Measurements from ENCODE around the gene HNRNPUL2. TPM values are rescaled to one million over a fixed set of nuclear protein-coding genes. Genes with fewer than 3 reads are reported as not detected.

Gene HNRNPUL2
- total RNA-seq, result 9.2 and 16.2 TPM in 2 replicates

DNA sequence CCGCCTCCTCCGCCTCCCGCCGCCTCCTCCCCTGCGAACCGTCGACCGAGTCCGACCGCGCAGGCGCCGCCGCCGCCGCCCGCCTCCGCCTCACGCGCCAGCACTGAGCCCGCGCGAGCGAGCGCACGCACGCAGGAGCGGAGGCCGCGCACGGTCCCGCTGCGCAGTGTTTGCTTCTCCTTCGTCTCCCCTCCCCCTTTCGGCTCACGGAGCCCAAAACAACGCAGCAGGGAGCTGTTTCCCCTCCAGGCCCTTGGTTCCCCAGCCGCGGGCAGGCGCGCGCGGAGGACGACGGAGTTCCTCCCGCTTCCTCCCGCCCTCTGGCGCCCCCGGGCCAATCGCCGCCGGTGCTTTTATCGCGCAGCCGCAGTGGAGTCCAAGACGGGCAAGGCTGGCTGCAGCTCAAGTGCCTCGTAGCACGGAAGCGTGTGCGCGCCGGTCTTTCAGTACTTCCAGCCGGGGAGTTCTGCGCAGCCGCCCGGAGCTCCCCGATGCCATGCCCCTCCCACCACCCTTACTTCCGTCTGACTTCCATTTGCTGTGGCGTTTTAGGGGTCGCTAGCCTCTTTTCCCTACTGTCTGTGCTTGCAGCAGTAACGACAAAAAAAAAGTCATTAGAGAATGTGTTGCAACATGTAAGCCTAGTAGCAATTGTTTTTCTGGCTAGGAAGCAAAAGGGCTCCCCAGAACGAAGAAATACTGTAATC lies at the start of gene HNRNPUL2:
TSS of gene HNRNPUL2 (minus strand) at position 293 of the 707 bp plus-strand sequence. CDS start 301 bp downstream, outside the sequence.

DNA sequence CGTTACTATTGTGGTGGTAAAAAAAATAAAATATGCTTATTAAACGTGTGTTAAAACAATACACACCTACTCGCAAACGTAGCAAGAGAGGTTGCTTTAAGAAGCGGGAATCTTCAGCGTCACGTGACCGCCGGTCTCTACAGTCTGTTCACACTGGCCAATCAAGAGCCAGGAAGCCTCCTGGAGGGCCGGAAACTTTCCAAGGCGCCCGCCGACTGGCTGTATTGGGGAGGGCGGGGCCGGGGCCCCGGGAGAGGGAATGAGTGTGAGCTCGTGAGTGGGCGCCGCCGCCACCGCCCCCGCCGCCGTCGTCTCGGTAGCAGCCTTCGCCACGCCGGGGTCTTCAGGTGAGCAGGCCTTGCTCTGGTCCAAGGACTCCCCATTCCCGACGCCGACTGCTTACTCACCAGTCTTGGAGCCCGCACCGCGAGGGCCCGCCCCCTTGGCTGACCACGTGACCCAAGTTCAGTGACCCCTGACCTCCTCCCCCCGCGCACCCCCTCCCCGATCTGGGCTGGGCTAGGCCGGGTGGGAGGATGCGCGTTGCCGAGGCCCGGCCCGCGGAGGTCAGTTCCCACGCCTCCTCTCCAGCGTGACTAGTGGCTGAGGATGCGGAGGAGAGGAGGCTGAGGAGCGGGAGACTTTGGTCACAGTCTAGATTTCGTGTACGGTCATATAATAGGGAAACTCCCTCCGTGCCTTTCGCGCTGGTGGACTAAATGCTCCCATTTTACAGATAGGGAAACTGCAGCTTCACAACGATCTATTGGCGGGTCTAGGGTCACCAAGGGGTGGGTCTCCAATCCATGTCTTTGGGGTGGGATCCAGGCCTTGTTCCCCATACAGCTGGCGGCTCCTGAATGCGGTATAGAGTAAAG lies 44.1 kb upstream of the HNRNPUL2 start, which contains the start of gene TAF6L:
TSS of gene TAF6L (plus strand) at position 253 of the 878 bp plus-strand sequence. CDS start 4,388 bp downstream, outside the sequence.

DNA sequence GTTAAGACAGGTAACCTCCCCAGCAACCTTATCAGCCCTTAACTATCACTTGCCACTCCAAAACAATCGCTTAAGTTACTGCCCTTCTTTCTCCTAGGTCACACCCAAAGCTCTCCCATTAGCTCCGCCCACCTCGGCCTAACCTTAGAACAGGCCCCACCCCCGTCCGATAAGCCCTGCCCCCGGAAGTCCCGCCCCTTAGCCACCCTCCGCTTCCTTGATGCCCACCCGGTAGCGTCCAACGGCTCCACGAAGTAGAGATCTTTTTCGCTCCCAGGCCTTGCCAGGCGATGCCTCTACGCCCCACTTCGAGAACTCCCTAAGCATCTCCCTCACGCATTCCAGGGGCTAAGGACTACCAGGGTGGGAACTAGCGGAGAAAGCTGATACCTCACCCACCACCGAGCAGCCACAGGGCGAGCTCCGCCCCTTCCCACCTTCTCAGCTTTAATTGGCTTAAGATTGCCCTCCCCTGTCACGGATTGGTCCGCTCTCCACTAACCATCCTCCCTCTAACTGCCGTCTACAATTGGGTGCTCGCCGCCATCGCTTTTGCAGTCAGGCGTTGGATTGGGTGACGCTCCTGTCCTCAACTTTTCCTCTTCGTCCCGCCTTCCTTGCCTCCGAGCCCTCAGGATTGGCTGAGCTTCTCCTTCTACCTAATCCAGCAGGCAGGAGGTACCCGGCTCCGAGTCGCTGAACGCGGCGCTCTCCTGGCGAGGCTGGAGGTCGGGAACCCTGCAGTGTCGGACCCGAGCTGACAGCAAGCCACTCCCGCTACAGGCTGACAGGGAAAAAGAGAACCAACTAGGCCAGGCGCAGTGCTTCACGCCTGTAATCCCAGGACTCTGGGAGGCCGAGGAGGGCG lies 26.7 kb upstream of the HNRNPUL2 start, which contains the start of gene ZBTB3:
TSS of gene ZBTB3 (minus strand) at position 425 of the 868 bp plus-strand sequence. CDS start 496 bp downstream, outside the sequence.

DNA sequence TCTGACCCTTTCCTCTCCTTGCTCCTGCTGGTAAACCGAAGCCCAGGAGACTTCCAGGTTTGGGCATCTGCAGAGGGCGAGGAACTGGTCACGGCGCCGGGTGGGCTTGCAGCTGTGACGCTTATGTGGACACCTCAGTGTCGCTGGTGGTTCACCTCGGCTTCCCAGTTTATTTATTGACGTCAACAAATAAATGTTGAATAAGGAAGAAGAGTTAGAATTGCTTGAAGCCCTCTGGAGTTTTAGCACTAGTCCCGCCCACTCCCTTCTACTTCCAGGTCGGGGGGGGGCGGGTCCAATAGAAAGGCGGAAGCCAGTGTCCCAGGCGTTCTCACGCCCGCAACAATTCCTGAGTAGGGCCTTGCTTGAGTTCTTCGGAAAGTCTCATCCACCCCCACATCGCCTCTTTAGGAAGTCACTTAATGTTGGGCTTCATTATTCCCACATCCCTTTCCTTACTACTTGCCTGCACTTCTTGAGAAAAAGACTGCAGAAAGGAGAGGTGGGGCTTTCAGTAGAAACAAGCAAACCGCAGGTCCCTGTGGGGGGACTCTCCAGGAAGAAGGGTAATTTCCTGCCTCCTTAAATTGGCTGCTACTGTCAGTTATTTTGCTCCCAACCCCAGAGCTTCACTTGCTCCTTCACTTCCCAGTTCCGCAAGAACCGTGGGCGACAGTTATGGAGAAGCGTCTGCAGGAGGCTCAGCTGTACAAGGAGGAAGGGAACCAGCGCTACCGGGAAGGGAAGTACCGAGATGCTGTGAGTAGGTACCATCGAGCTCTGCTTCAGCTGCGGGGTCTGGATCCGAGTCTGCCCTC lies 1.1 kb upstream of the HNRNPUL2 start, which contains the start of gene TTC9C:
TSS of gene TTC9C (plus strand) at position 316 of the 818 bp plus-strand sequence. CDS start at position 679, 363 bp downstream.

DNA sequence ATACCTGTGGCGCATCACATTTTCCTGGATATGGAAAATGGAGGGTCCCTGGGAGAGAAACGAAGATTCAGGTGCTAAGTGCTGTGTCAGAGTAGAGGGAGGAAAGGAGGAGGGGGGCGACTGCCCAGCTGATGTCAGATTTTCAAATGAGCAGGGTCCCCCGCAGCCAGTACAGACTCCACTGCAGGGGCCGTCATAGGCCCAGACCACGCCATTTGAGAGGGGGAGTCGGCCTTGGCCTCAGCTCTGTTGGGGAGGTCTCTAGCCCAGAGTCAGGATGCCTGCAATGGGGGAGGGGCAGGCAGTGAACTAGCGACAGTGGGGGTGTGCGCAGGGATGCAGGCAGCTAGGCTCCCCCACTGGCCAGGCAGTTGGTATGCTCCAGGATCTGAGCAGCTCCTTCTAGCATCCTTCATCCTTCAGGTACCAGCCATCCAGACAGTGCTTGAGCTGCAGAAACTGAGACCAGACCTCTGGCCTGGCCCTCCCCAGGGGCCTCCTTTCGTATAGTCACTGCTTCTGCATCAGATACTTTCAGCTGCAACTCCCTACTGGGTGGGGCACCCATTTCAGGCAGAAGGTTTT lies 19.9 kb downstream of the HNRNPUL2 start, which contains the start of the genes BSCL2 and GNG3:
TSS of gene BSCL2 (minus strand) at position 148 of the 585 bp plus-strand sequence. CDS start 229 bp downstream, outside the sequence.
TSS of gene GNG3 (plus strand) at position 400 of the 585 bp plus-strand sequence. CDS start 620 bp downstream, outside the sequence.

DNA sequence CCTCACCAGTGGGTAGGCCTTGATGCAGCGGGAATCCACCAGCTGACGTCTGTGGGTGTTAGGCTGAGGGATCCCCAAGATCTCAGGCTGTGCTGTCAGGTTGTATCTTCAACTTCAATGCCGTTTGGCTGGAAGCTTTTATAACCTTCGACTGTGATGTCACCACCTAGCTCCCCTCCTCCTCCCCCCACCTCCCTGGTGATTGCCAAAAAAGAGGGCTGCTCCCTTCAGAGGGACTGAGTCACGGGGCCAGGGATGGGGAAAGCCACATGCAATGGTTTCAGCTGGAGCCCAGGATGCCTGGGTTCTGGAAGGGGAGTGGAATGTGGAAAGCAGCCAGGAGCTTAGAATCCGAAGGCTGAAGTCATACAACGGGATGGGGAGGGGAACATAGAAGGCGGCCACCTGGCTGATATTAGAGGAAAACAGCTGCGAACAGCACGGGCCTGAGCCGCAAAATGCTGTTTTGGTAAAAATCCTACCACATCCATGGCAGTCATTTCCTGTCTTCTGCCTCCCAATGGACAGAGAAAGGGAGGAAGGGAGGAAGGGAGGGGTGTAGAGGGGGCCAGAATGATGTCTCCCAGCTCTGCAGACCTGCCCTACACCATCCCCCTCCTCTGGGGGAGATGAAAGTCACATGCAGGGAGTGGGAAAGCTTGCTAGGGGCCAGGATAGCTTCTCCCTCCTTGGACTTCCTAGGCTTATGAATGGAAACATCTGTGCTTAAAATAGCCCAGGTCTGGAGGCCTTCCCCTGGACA lies 37.7 kb downstream of the HNRNPUL2 start, which contains the start of gene LRRN4CL:
TSS of gene LRRN4CL (minus strand) at position 110 of the 763 bp plus-strand sequence. CDS start 1,022 bp downstream, outside the sequence.

DNA sequence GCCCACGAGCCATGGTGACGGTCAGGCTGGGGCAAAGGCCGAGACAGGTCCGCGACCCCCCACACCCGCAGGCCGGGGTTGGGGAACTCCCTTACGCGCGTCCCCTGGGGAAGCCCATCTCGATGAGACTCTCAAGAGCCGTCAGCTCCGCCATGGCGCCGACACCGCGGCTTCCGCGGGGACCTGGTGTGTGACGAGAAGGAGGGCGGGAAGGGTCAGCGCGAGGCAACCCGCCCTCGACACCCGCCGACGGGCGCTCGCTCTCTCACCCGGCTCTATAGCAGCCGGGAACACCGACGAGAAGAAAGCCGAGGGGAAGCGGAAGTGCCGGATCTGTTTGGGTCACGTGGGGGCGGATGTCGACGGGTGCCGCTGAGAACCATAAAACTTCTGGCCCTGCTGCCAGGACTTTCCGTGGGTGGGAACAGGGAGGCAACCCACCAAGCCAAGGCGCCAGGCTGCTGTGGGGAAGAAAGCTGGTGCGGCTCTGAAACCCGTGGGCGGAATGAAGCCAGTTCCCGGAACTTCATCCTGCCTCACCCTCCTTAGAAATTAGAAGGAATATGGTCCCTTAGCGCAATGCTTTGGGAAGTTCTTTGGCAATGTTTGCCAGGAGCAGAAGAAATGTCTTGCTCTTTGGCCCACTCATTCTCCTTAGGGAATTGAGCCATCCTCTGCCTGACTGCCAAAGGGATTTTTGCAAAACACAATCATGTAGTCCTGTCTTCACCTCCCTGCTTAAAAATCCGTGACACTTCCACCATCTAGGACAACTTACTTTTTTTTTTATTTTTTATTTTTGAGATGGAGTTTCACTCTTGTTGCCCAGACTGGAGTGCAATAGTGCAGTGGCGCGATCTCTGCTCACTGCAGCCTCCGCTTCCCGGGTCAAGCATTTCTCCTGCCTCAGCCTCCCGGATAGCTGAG lies 48.2 kb downstream of the HNRNPUL2 start, which contains the start of gene UBXN1:
TSS of gene UBXN1 (minus strand) at position 304 of the 927 bp plus-strand sequence. CDS start at position 154, 150 bp downstream.

DNA sequence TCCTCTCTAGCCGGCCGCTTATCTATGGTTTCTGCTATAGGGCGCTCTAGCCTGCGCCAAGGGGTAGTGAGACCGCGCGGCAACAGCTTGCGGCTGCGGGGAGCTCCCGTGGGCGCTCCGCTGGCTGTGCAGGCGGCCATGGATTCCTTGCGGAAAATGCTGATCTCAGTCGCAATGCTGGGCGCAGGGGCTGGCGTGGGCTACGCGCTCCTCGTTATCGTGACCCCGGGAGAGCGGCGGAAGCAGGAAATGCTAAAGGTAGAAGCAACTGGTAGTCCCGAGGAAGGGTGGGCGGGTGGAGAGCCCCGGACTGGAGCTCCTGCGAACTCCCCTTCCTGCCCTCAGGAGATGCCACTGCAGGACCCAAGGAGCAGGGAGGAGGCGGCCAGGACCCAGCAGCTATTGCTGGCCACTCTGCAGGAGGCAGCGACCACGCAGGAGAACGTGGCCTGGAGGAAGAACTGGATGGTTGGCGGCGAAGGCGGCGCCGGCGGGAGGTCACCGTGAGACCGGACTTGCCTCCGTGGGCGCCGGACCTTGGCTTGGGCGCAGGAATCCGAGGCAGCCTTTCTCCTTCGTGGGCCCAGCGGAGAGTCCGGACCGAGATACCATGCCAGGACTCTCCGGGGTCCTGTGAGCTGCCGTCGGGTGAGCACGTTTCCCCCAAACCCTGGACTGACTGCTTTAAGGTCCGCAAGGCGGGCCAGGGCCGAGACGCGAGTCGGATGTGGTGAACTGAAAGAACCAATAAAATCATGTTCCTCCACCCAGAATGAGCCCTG lies 55.5 kb downstream of the HNRNPUL2 start, which contains the start of the genes LBHD1 and UQCC3:
TSS of gene LBHD1 (minus strand) at position 660 of the 782 bp plus-strand sequence. CDS start 2,236 bp downstream, outside the sequence.
TSS of gene UQCC3 (plus strand) at position 66 of the 782 bp plus-strand sequence. CDS start at position 139, 73 bp downstream.

DNA sequence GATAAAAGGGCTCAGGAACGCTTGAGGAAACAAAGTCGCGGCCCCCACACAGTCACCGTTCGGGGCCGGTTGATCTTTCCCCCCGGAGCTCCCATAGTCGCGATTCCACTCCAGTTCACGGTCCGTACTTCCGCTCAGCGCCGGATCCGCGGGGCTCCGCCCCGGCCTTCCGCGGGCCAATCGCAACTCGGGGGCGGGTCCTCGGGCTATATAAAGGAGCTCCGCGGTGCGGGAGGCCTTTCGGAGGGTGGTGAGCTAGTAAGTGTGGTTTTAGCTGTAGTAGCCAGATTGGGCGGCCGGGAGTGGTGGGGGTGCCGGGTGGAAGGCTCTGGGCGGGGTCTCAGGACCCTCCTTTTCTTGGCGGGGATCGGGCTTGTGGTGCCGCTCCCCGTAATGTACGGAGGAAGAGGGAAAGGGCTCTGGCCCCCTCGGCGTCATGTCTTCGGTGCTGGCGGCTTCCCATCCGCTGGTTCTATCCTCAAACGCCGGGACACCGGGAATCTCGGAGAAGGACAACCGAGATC lies 62.1 kb downstream of the HNRNPUL2 start, which contains the start of the genes C11orf98 and CSKMT:
TSS of gene C11orf98 (minus strand) at position 136 of the 524 bp plus-strand sequence. CDS start at position 95, 41 bp downstream.
TSS of gene CSKMT (plus strand) at position 238 of the 524 bp plus-strand sequence. CDS start 568 bp downstream, outside the sequence.

Other genes with a start within 250 kb of the HNRNPUL2 start
- gene AHNAK, start 180.7 kb downstream of the HNRNPUL2 start, total RNA-seq, result 242 and 261 TPM in 2 replicates
- 2,450 and 2,872 TPM in 2 replicates for gene EEF1G, start 153.6 kb downstream of the HNRNPUL2 start, total RNA-seq
- gene TUT1, start 135.9 kb downstream of the HNRNPUL2 start, total RNA-seq, result 9.2 and 13.4 TPM in 2 replicates
- gene MTA2, start 125.6 kb downstream of the HNRNPUL2 start, total RNA-seq, result 72.1 and 101 TPM in 2 replicates
- 25.9 and 34.3 TPM in 2 replicates for gene EML3, start 114.7 kb downstream of the HNRNPUL2 start, total RNA-seq
- 2.7 and 11.6 TPM in 2 replicates for gene ROM1, start 114.2 kb downstream of the HNRNPUL2 start, total RNA-seq
- 48.7 and 55.3 TPM in 2 replicates for gene B3GAT3, start 105.5 kb downstream of the HNRNPUL2 start, total RNA-seq
- gene GANAB, start 80.8 kb downstream of the HNRNPUL2 start, total RNA-seq, result 321 and 375 TPM in 2 replicates
- gene INTS5, start 74.2 kb downstream of the HNRNPUL2 start, total RNA-seq, result 30.1 and 41.0 TPM in 2 replicates
- 71.6 and 87.2 TPM in 2 replicates for gene C11orf98, start 62.2 kb downstream of the HNRNPUL2 start, total RNA-seq
- gene CSKMT, start 62.1 kb downstream of the HNRNPUL2 start, total RNA-seq, result 6.1 and 10.1 TPM in 2 replicates
- 11.5 and 17.2 TPM in 2 replicates for gene UQCC3, start 55.8 kb downstream of the HNRNPUL2 start, total RNA-seq
- gene LBHD1, start 55.2 kb downstream of the HNRNPUL2 start, total RNA-seq, result 2.4 and 3.1 TPM in 2 replicates
- 135 and 148 TPM in 2 replicates for gene UBXN1, start 48.4 kb downstream of the HNRNPUL2 start, total RNA-seq
- gene LRRN4CL, start 37.9 kb downstream of the HNRNPUL2 start, total RNA-seq, result 2.1 and 4.3 TPM in 2 replicates
- gene BSCL2, start 20.0 kb downstream of the HNRNPUL2 start, total RNA-seq, result 66.0 and 82.1 TPM in 2 replicates
- not detected in 2 replicates for gene GNG3, start 19.8 kb downstream of the HNRNPUL2 start, total RNA-seq
- 22.4 and 50.1 TPM in 2 replicates for gene TTC9C, start 1.0 kb upstream of the HNRNPUL2 start, total RNA-seq
- gene ZBTB3, start 26.7 kb upstream of the HNRNPUL2 start, total RNA-seq, result 7.5 and 8.3 TPM in 2 replicates
- gene POLR2G, start 34.1 kb upstream of the HNRNPUL2 start, total RNA-seq, result 95.7 and 111 TPM in 2 replicates
- 11.4 and 20.0 TPM in 2 replicates for gene TAF6L, start 43.9 kb upstream of the HNRNPUL2 start, total RNA-seq
- gene TMEM179B, start 59.9 kb upstream of the HNRNPUL2 start, total RNA-seq, result 82.1 and 98.6 TPM in 2 replicates
- 39.0 and 55.0 TPM in 2 replicates for gene TMEM223, start 64.5 kb upstream of the HNRNPUL2 start, total RNA-seq
- gene NXF1, start 78.0 kb upstream of the HNRNPUL2 start, total RNA-seq, result 20.3 and 44.3 TPM in 2 replicates
- gene STX5, start 104.6 kb upstream of the HNRNPUL2 start, total RNA-seq, result 44.6 and 50.4 TPM in 2 replicates
- not detected in 2 replicates for gene TEX54, start 105.4 kb upstream of the HNRNPUL2 start, total RNA-seq
- 38.6 and 57.9 TPM in 2 replicates for gene WDR74, start 112.1 kb upstream of the HNRNPUL2 start, total RNA-seq
- 146 and 183 TPM in 2 replicates for gene SLC3A2, start 153.4 kb upstream of the HNRNPUL2 start, total RNA-seq
- gene CHRM1, start 193.9 kb upstream of the HNRNPUL2 start, total RNA-seq, result not detected in 2 replicates

Measured in epithelial cell of alveolus of lung (primary cell).